ENCODE data around the gene C20orf204. TPM values are rescaled to one million over a fixed set of nuclear protein-coding genes. Genes with fewer than 3 reads are reported as not detected.

C20orf204 gene
- total and polyA plus RNA-seq, 7 donors = 0.25 to 0.71 (median 0.52) TPM; not detected in 1

GRCh38 chr20:64063389-64064144 is 27.6 kb downstream of the C20orf204 start:
- peak overlapping the region; percentile 80 for H3K27ac ChIP-seq
- peak overlapping the region; percentile 97 for H3K4me3 ChIP-seq
- peaks cover 9% of the 10 kb centered on the region for H3K4me1 ChIP-seq
- TF ChIP-seq CTCF (IDR thresholded peaks at IDR 0.05) = no peak
- H3K27me3 ChIP-seq (ENCODE audit: insufficient read depth in 3 of 3, low read length in 2 of 3) = no peaks in the 10 kb centered on the region
- DNase-seq (peak in 1 of 2 donors; percentile 54), ATAC-seq (peak in 3 of 4 donors; percentile 4 to 14 (median 6))
- WGBS, 3 donors = 2 to 3% (median 2%) methylated on average over 33 to 51 of the region's 51 CpGs
- H3K36me3 ChIP-seq (ENCODE audit: insufficient read depth in 1 of 2, low read depth in 1 of 2) = no peaks in the 10 kb centered on the region
- intact Hi-C loops (cut with DNase I) = no loop called here
- no peaks in the 10 kb centered on the region for H3K9me3 ChIP-seq

- 20 to 37% (median 20%) methylated on average over 12 of the region's 12 CpGs for WGBS, 3 donors
- Histone ChIP-seq H3K4me3 (peak overlapping the region; percentile 97), H3K36me3 (ENCODE audit: insufficient read depth in 1 of 2, low read depth in 1 of 2) (no peaks in the 10 kb centered on the region), H3K4me1 (peaks cover 9% of the 10 kb centered on the region), H3K9me3 (no peaks in the 10 kb centered on the region), H3K27me3 (ENCODE audit: insufficient read depth in 3 of 3, low read length in 2 of 3) (no peaks in the 10 kb centered on the region), H3K27ac (no peak overlapping the region)
- intact Hi-C loops (cut with DNase I) = no loop called here
- no peak for TF ChIP-seq CTCF (IDR thresholded peaks at IDR 0.05)
- DNase-seq = no peak
- no peak for ATAC-seq
These were observed 28.2 kb downstream of the C20orf204 start for GRCh38 chr20:64064145-64064698.

GRCh38 chr20:64065062-64065973 is 29.3 kb downstream of the C20orf204 start:
- no peak for TF ChIP-seq CTCF (IDR thresholded peaks at IDR 0.05)

GRCh38 chr20:64065974-64066343 is 30.0 kb downstream of the C20orf204 start:
- H3K4me3 ChIP-seq = no peak overlapping the region
- TF ChIP-seq CTCF (IDR thresholded peaks at IDR 0.05) = no peak
- DNase-seq (no peak), ATAC-seq (no peak)
- no peaks in the 10 kb centered on the region for H3K9me3 ChIP-seq
- H3K27me3 ChIP-seq (ENCODE audit: insufficient read depth in 3 of 3, low read length in 2 of 3) = no peaks in the 10 kb centered on the region
- 44 to 67% (median 54%) methylated on average over 5 of the region's 5 CpGs for WGBS, 3 donors
- peaks cover 9% of the 10 kb centered on the region for H3K4me1 ChIP-seq
- H3K36me3 ChIP-seq (ENCODE audit: insufficient read depth in 1 of 2, low read depth in 1 of 2) = no peaks in the 10 kb centered on the region
- no peak overlapping the region for H3K27ac ChIP-seq
- intact Hi-C loops (cut with DNase I) = no loop called here

More at GRCh38 chr20:64065062-64065973, 29.3 kb downstream of the C20orf204 start:
- ATAC-seq (no peak), DNase-seq (no peak)
- intact Hi-C loops (cut with DNase I) = no loop called here
- Histone ChIP-seq H3K4me3 (no peak overlapping the region), H3K9me3 (no peaks in the 10 kb centered on the region), H3K27me3 (ENCODE audit: insufficient read depth in 3 of 3, low read length in 2 of 3) (no peaks in the 10 kb centered on the region), H3K4me1 (peaks cover 9% of the 10 kb centered on the region), H3K36me3 (ENCODE audit: insufficient read depth in 1 of 2, low read depth in 1 of 2) (no peaks in the 10 kb centered on the region), H3K27ac (no peak overlapping the region)
- WGBS, 3 donors = 45 to 54% (median 51%) methylated on average over 27 of the region's 27 CpGs
